MM.1S (cell line): Measurements from ENCODE around the gene SMAD7.

Experiments used
- DNase-seq: peaks from one replicate; pipeline ENCODE4 v3.0.0-alpha.2; 2015
- H2AFZ ChIP-seq: fragments of 300-600 bp; sonication (generic); 2 replicates; pipeline ENCODE4 v1.6.0; 2016; ENCODE audit warnings: antibody characterized with exemption, low read length
- H3F3A ChIP-seq: fragments of 300-600 bp; sonication (generic); 2 replicates; pipeline ENCODE4 v1.6.1; 2016; ENCODE audit warnings: mild to moderate bottlenecking, antibody characterized with exemption, low read length, moderate library complexity, mixed read lengths; ENCODE audit not compliant: insufficient read depth
- H3K27ac ChIP-seq: fragments of 300-600 bp; sonication (generic); 2 replicates; pipeline ENCODE4 v1.5.1; 2016; ENCODE audit warnings: mild to moderate bottlenecking, low read length
- H3K27me3 ChIP-seq: fragments of 300-600 bp; sonication (generic); replicated peaks from 2 replicates; pipeline ENCODE4 v1.6.0; 2016; ENCODE audit warnings: low read length; ENCODE audit not compliant: insufficient read depth
- H3K36me3 ChIP-seq: fragments of 300-600 bp; sonication (generic); replicated peaks from 2 replicates; pipeline ENCODE4 v1.6.1; 2016; ENCODE audit warnings: mild to moderate bottlenecking, low read length, mixed read lengths; ENCODE audit not compliant: insufficient read depth
- H3K4me1 ChIP-seq: fragments of 300-600 bp; sonication (generic); 2 replicates; pipeline ENCODE4 v1.6.1; 2016; ENCODE audit warnings: low read length, mixed read lengths
- H3K4me2 ChIP-seq: fragments of 300-600 bp; sonication (generic); 2 replicates; pipeline ENCODE4 v1.6.0; 2016; ENCODE audit warnings: low read depth, low read length
- H3K4me3 ChIP-seq: fragments of 300-600 bp; sonication (generic); 2 replicates; pipeline ENCODE4 v1.5.1; 2016; ENCODE audit warnings: low read length, mixed read lengths
- H3K79me2 ChIP-seq: fragments of 300-600 bp; sonication (generic); 2 replicates; pipeline ENCODE4 v1.6.1; 2016; ENCODE audit warnings: mixed run types, low read length, mixed read lengths
- H3K9ac ChIP-seq: fragments of 300-600 bp; sonication (generic); 2 replicates; pipeline ENCODE4 v1.6.1; 2016; ENCODE audit warnings: low read length, mixed read lengths
- H3K9me2 ChIP-seq: fragments of 300-600 bp; sonication (generic); replicated peaks from 2 replicates; pipeline ENCODE4 v1.6.1; 2016; ENCODE audit warnings: mild to moderate bottlenecking, low read length, mixed read lengths; ENCODE audit not compliant: insufficient read depth
- H3K9me3 ChIP-seq: fragments of 300-600 bp; sonication (generic); replicated peaks from 2 replicates; pipeline ENCODE4 v1.6.1; 2016; ENCODE audit warnings: mild to moderate bottlenecking, low read length, mixed read lengths; ENCODE audit not compliant: insufficient read depth
- H4K20me1 ChIP-seq: fragments of 300-600 bp; sonication (generic); 2 replicates; pipeline ENCODE4 v1.6.1; 2016; ENCODE audit warnings: mild to moderate bottlenecking, low read length, moderate library complexity, mixed read lengths; ENCODE audit not compliant: insufficient read depth
- EZH2 ChIP-seq: fragments of 300-600 bp; sonication (generic); optimal IDR thresholded peaks from 2 replicates; pipeline ENCODE3; 2017; ENCODE audit warnings: low read depth, mild to moderate bottlenecking, antibody characterized with exemption, low read length, mixed read lengths
- EZH2phosphoT487 ChIP-seq: fragments of 300-600 bp; sonication (generic); IDR thresholded peaks from 2 replicates; pipeline ENCODE4 v1.6.1; 2018; ENCODE audit warnings: antibody characterized with exemption, low read length
- TF ChIP-seq, protein P1 (sequence below): fragments of 300-600 bp; sonication (generic); IDR thresholded peaks from 2 replicates; pipeline ENCODE4 v1.5.1; 2016; ENCODE audit warnings: antibody characterized with exemption, low read length, mixed read lengths

SMAD7 gene

DNA sequence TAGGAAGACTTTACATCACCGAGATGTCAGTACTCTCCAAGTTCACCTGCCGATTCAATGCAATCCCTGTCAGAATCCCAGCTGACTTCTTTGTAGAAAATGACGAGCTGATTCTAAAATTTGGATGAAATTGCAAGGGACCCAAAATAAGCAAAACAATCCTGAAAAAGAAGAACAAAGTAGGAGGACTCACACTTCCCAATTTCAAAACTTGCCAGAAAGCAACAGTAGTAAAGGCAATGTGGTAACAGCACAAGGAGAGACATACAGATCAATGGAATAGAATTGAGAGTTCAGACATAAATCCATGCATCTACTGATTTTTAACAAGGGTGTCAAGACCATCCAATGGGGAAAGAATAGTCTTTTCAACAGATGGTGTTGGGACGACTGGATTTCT lies 52.2 kb downstream of the SMAD7 start:
- H3F3A ChIP-seq: no peaks in the 10 kb centered on the region
- peaks cover 17% of the 10 kb centered on the region for H3K4me1 ChIP-seq
- DNase-seq: no peak
- H2AFZ ChIP-seq: no peak overlapping the region
- no peaks in the 10 kb centered on the region for H3K36me3 ChIP-seq
- no peaks in the 10 kb centered on the region for H3K9me2 ChIP-seq
- no peak overlapping the region for H3K4me2 ChIP-seq
- H3K27ac ChIP-seq: no peak overlapping the region
- no peaks in the 10 kb centered on the region for H4K20me1 ChIP-seq
- H3K79me2 ChIP-seq: no peaks in the 10 kb centered on the region
- TF ChIP-seq, protein P1, sequence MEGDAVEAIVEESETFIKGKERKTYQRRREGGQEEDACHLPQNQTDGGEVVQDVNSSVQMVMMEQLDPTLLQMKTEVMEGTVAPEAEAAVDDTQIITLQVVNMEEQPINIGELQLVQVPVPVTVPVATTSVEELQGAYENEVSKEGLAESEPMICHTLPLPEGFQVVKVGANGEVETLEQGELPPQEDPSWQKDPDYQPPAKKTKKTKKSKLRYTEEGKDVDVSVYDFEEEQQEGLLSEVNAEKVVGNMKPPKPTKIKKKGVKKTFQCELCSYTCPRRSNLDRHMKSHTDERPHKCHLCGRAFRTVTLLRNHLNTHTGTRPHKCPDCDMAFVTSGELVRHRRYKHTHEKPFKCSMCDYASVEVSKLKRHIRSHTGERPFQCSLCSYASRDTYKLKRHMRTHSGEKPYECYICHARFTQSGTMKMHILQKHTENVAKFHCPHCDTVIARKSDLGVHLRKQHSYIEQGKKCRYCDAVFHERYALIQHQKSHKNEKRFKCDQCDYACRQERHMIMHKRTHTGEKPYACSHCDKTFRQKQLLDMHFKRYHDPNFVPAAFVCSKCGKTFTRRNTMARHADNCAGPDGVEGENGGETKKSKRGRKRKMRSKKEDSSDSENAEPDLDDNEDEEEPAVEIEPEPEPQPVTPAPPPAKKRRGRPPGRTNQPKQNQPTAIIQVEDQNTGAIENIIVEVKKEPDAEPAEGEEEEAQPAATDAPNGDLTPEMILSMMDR: no peak
- no peak for TF ChIP-seq EZH2
- no peak for TF ChIP-seq EZH2phosphoT487
- no peaks in the 10 kb centered on the region for H3K27me3 ChIP-seq
- H3K9me3 ChIP-seq: no peaks in the 10 kb centered on the region
- no peak overlapping the region for H3K9ac ChIP-seq
- no peak overlapping the region for H3K4me3 ChIP-seq

DNA sequence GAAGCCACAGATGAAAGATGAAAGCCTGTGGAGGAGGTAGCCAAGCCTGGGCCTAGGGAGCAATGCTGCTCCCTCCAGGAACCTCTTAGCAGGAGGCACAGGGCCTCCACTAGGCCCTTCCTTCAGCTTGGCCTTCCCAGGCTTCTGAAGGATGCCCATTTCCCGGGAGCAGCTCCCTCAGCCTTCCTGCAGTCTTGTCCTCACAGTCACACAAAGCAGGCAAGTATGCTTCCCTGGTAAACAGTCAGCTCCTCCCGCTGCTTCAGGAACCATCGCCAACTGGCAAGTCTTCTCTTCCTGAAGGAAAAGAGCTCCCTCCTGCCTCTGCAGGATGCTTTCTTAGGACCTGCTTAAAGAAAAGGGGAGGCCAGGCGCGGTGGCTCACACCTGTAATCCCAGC lies 53.2 kb downstream of the SMAD7 start:
- Histone ChIP-seq H3K4me3 (no peak overlapping the region), H3K27me3 (no peaks in the 10 kb centered on the region), H3K9me3 (no peaks in the 10 kb centered on the region), H3K27ac (peak overlapping the region; percentile 20; the same call in 1 of the 2 replicates), H3K36me3 (no peaks in the 10 kb centered on the region), H3K4me2 (no peak overlapping the region), H3K4me1 (peaks cover 17% of the 10 kb centered on the region), H2AFZ (no peak overlapping the region), H4K20me1 (no peaks in the 10 kb centered on the region), H3F3A (no peaks in the 10 kb centered on the region), H3K9me2 (no peaks in the 10 kb centered on the region), H3K9ac (no peak overlapping the region), H3K79me2 (no peaks in the 10 kb centered on the region)
- TF ChIP-seq EZH2 (no peak), EZH2phosphoT487 (no peak)
- TF ChIP-seq, protein P1: no peak
- DNase-seq: no peak

DNA sequence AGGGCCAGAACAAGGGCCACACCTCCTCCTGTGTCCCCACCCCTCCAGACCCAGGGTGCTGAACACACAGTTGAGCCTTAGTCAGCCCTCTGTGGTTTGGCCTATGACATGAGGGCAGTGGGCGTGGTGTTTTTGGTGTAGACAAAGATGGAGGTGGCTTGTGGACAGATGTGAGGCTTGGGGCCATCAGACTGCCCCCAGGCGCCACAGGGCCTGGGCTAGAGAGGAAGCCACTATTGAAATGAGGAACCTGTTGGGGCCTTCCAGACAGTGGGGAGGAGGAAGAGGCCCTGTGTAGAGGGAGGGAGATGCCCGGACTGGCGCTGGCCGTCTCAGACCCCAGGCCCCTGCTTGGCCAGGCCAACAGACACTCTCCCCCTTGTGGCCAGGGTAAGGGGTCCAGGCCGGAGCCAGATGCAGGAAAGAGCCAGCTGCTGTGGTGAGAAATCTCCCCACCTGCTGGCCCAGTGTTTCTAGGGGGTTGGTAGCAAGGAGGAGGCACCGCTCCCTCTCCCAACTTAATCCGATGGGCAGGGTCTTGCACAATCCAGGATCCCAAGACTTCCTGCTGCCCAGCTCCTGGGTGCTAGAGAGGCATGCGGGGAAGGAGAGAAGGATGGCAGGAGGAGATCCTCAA lies 53.8 kb downstream of the SMAD7 start:
- no peaks in the 10 kb centered on the region for H3K36me3 ChIP-seq
- peaks cover 17% of the 10 kb centered on the region for H3K4me1 ChIP-seq
- H3K27me3 ChIP-seq: no peaks in the 10 kb centered on the region
- no peak overlapping the region for H3K9ac ChIP-seq
- DNase-seq: peak; percentile 50
- H3K4me3 ChIP-seq: no peak overlapping the region
- H3F3A ChIP-seq: no peaks in the 10 kb centered on the region
- no peaks in the 10 kb centered on the region for H3K9me3 ChIP-seq
- no peaks in the 10 kb centered on the region for H3K79me2 ChIP-seq
- peak overlapping the region; percentile 20; the same call in 1 of the 2 replicates for H3K27ac ChIP-seq
- no peaks in the 10 kb centered on the region for H3K9me2 ChIP-seq
- TF ChIP-seq EZH2phosphoT487 (no peak), EZH2 (no peak)
- TF ChIP-seq, protein P1: peak; percentile 19; the same call in 1 of the 2 replicates
- H4K20me1 ChIP-seq: no peaks in the 10 kb centered on the region
- H2AFZ ChIP-seq: no peak overlapping the region; the same call in 1 of the 2 replicates
- no peak overlapping the region for H3K4me2 ChIP-seq
